H9 (cell line): ENCODE results near the gene ZNF683. TPM values are rescaled to one million over a fixed set of nuclear protein-coding genes. Genes with fewer than 3 reads are reported as not detected.

Experiments
- DNase-seq: peaks from one replicate; pipeline ENCODE4 v3.0.0-alpha.2; 2017
- H2AFZ ChIP-seq: one replicate; pipeline ENCODE4 v1.6.1; 2013; ENCODE audit warnings: mild to moderate bottlenecking, low read length, control low read depth, moderate library complexity
- H2AK5ac ChIP-seq: 2 replicates; pipeline ENCODE4 v1.6.1; 2013; ENCODE audit warnings: low read length, control low read depth, mixed read lengths; ENCODE audit not compliant: insufficient read length
- H2BK120ac ChIP-seq: one replicate; pipeline ENCODE4 v1.6.1; 2013; ENCODE audit warnings: low read depth, mild to moderate bottlenecking, low read length, control low read depth, inconsistent platforms; ENCODE audit not compliant: poor library complexity, severe bottlenecking
- H2BK12ac ChIP-seq: 2 replicates; pipeline ENCODE4 v1.6.1; 2013; ENCODE audit warnings: low read length, control low read depth, mixed read lengths, low read depth; ENCODE audit not compliant: insufficient read length
- H2BK15ac ChIP-seq: 2 replicates; pipeline ENCODE4 v1.6.1; 2013; ENCODE audit warnings: low read depth, low read length, control low read depth
- H2BK20ac ChIP-seq: one replicate; pipeline ENCODE4 v1.6.1; 2013; ENCODE audit warnings: low read depth, mild to moderate bottlenecking, low read length, control low read depth, inconsistent platforms; ENCODE audit not compliant: poor library complexity, severe bottlenecking
- H2BK5ac ChIP-seq: 2 replicates; pipeline ENCODE4 v1.6.1; 2013; ENCODE audit warnings: low read length, control low read depth, mixed read lengths; ENCODE audit not compliant: insufficient read length
- H3K14ac ChIP-seq: 2 replicates; pipeline ENCODE4 v1.6.1; 2013; ENCODE audit warnings: low read length, control low read depth; ENCODE audit not compliant: insufficient read depth
- H3K18ac ChIP-seq: 2 replicates; pipeline ENCODE4 v1.6.1; 2013; ENCODE audit warnings: low read depth, mild to moderate bottlenecking, mixed read lengths, low read length, control low read depth; ENCODE audit not compliant: insufficient read length
- H3K23ac ChIP-seq: 2 replicates; pipeline ENCODE4 v1.6.1; 2013; ENCODE audit warnings: low read length, control low read depth, mixed read lengths, low read depth; ENCODE audit not compliant: insufficient read length
- H3K23me2 ChIP-seq: 2 replicates; pipeline ENCODE4 v1.6.1; 2013; ENCODE audit warnings: low read depth, mild to moderate bottlenecking, mixed read lengths, low read length, control low read depth; ENCODE audit not compliant: insufficient read length, poor library complexity, severe bottlenecking
- H3K27ac ChIP-seq: 2 replicates; pipeline ENCODE4 v1.5.1; 2013; ENCODE audit warnings: low read length, control low read depth, mixed read lengths, low read depth; ENCODE audit not compliant: insufficient read length
- H3K27me3 ChIP-seq: 2 replicates; pipeline ENCODE4 v1.6.1; 2013; ENCODE audit warnings: low read length, control low read depth, inconsistent platforms; ENCODE audit not compliant: insufficient read depth
- H3K4ac ChIP-seq: 2 replicates; pipeline ENCODE4 v1.6.1; 2013; ENCODE audit warnings: low read depth, mild to moderate bottlenecking, control low read depth, inconsistent platforms, low read length, moderate library complexity
- H3K4me1 ChIP-seq: 2 replicates; pipeline ENCODE4 v1.6.1; 2013; ENCODE audit warnings: low read length, control low read depth, inconsistent platforms; ENCODE audit not compliant: insufficient read depth
- H3K4me2 ChIP-seq: 2 replicates; pipeline ENCODE4 v1.6.1; 2013; ENCODE audit warnings: low read length, control low read depth, mixed read lengths; ENCODE audit not compliant: insufficient read length, insufficient read depth
- H3K56ac ChIP-seq: 2 replicates; pipeline ENCODE4 v1.6.1; 2013; ENCODE audit warnings: low read depth, mild to moderate bottlenecking, mixed read lengths, low read length, control low read depth; ENCODE audit not compliant: insufficient read length
- H3K79me1 ChIP-seq: 2 replicates; pipeline ENCODE4 v1.6.1; 2013; ENCODE audit warnings: low read depth, mild to moderate bottlenecking, moderate library complexity, low read length, control low read depth, inconsistent platforms; ENCODE audit not compliant: insufficient read depth, poor library complexity, severe bottlenecking
- H3K79me2 ChIP-seq: 2 replicates; pipeline ENCODE4 v1.6.1; 2013; ENCODE audit warnings: low read length, control low read depth, inconsistent platforms; ENCODE audit not compliant: insufficient read depth
- H3K9ac ChIP-seq: 2 replicates; pipeline ENCODE4 v1.6.1; 2013; ENCODE audit warnings: low read length, control low read depth, mixed read lengths; ENCODE audit not compliant: insufficient read length; ENCODE audit errors: extremely low read depth
- H3K9me3 ChIP-seq: one replicate; pipeline ENCODE4 v1.6.1; 2013; ENCODE audit warnings: low read depth, low read length, inconsistent platforms; ENCODE audit not compliant: control insufficient read depth
- H3T11ph ChIP-seq: one replicate; pipeline ENCODE4 v1.6.1; 2013; ENCODE audit warnings: mild to moderate bottlenecking, low read length, control low read depth, inconsistent platforms
- H4K20me1 ChIP-seq: one replicate; pipeline ENCODE4 v1.6.1; 2013; ENCODE audit not compliant: control insufficient read depth, insufficient read length, insufficient read depth
- H4K5ac ChIP-seq: 2 replicates; pipeline ENCODE4 v1.6.1; 2013; ENCODE audit warnings: low read depth, mild to moderate bottlenecking, mixed read lengths, low read length, control low read depth; ENCODE audit not compliant: insufficient read length
- H4K8ac ChIP-seq: replicated peaks from 2 replicates; pipeline ENCODE4 v1.6.1; 2013; ENCODE audit warnings: low read length, control low read depth, mixed read lengths, low read depth; ENCODE audit not compliant: insufficient read length
- H4K91ac ChIP-seq: 2 replicates; pipeline ENCODE4 v1.6.1; 2013; ENCODE audit warnings: low read depth, mild to moderate bottlenecking, moderate library complexity, mixed read lengths, low read length, control low read depth; ENCODE audit not compliant: insufficient read length
- H3K27ac Mint-ChIP-seq, 3 experiments: 2 replicates in 2 of 3; 3 replicates in 1 of 3; pipeline ENCODE4 v1.8.0; 2020 to 2021; ENCODE audit warnings: mixed read lengths in 3 of 3, mild to moderate bottlenecking in 1 of 3, moderate library complexity in 1 of 3
- H3K27me3 Mint-ChIP-seq: 2 replicates; pipeline ENCODE4 v1.8.0; 2021; ENCODE audit warnings: low read depth, mild to moderate bottlenecking, moderate library complexity, mixed read lengths
- H3K36me3 Mint-ChIP-seq, 3 experiments: 2 replicates in 2 of 3; 3 replicates in 1 of 3; pipeline ENCODE4 v1.8.0; 2020 to 2021; ENCODE audit warnings: low read depth in 3 of 3, mixed read lengths in 3 of 3; ENCODE audit not compliant: insufficient read depth in 1 of 3
- H3K4me1 Mint-ChIP-seq, 2 experiments: 2 replicates each; pipeline ENCODE4 v1.8.0; 2020; ENCODE audit warnings: mixed read lengths in 2 of 2
- H3K4me3 Mint-ChIP-seq, 2 experiments: 2 replicates in 1 of 2; 3 replicates in 1 of 2; pipeline ENCODE4 v1.8.0; 2020 to 2021; ENCODE audit warnings: mild to moderate bottlenecking in 2 of 2, mixed read lengths in 2 of 2, moderate library complexity in 1 of 2
- H3K9me3 Mint-ChIP-seq, 2 experiments: 2 replicates in 1 of 2; 3 replicates in 1 of 2; pipeline ENCODE4 v1.8.0; 2020; ENCODE audit warnings: mild to moderate bottlenecking in 2 of 2, mixed read lengths in 2 of 2, moderate library complexity in 1 of 2
- CTCF ChIP-seq: fragments of 200-600 bp; sonication (generic); conservative IDR thresholded peaks from 3 replicates; pipeline ENCODE4 v1.8.0; 2021; ENCODE audit warnings: antibody characterized with exemption, mild to moderate bottlenecking
- WGBS: extraction: QIAGEN DNeasy Blood & Tissue Kit; methylation state at CpG from one replicate; pipeline ENCODE4 v1.1.7; 2013; ENCODE audit warnings: missing lambda C conversion rate, low lambda C conversion rate, mixed read lengths; ENCODE audit not compliant: insufficient read length; ENCODE audit errors: extremely low coverage; 5-methylcytosine and 5-hydroxymethylcytosine counted together
- total RNA-seq: library from RNA; stranded (reverse); gene quantifications from 2 replicates; pipeline ENCODE4 v1.2.1, GENCODE V29; 2021

The ZNF683 gene
- total RNA-seq, 1 experiment from 2014 or later = not detected

DNA sequence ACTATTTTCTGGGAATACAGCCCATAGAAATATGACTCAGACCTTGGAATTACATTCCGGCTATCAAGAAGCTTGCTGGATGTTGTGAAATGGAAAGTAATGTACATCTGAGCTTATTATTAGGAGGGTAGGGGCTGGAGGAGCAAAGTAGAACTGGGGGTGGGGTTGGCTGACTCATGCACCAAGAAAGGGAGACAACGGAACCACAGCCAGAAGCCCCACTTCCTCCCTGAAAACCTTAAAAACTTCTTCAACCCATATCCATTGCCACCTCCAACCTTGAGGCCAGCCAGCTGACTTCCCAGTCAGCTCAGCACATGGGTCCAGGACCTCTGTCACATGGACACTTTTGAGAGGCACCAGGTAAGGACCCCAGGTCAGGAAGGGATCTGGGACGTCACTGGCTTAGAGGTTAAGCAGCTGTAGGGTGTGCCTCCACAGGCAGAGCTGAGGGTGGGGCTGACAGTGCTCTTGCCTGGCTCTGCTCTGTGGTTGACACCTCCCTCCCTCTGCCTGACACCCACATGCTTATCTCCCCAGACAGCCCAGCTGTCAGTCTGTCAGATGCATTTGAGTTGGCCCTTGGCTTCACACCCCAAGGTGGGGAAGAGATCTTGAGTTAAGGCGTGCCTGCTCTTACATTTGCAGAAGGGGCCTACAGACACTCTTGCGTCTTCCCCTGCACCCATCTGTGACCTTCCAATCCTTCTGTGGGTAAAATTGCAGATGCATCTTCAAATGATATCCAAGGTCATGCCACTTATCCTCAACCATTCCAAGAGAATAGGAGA lies 5.7 kb upstream of the ZNF683 start:
- no peak overlapping the region for H3K27ac ChIP-seq
- no peak overlapping the region for H4K8ac ChIP-seq
- H3K4ac ChIP-seq = no peak overlapping the region
- no peak overlapping the region for H3K14ac ChIP-seq
- no peak for TF ChIP-seq CTCF
- no peak overlapping the region for H3K9ac ChIP-seq
- no peak overlapping the region for H2BK12ac ChIP-seq
- H3K9me3 Mint-ChIP-seq = no peaks in the 10 kb centered on the region
- H3K79me1 ChIP-seq = no peaks in the 10 kb centered on the region
- WGBS = no CpG with 5 or more reads among the region's 5 CpGs
- H4K20me1 ChIP-seq = no peaks in the 10 kb centered on the region
- H4K5ac ChIP-seq = no peak overlapping the region
- no peak overlapping the region for H3K27ac Mint-ChIP-seq
- no peak overlapping the region for H3K23ac ChIP-seq
- H2AFZ ChIP-seq = no peak overlapping the region
- no peak overlapping the region for H2BK120ac ChIP-seq
- no peak for DNase-seq
- peaks cover 12 to 17% of the 10 kb centered on the region in 2 experiments for H3K4me1 Mint-ChIP-seq
- H3K9me3 ChIP-seq = no peaks in the 10 kb centered on the region
- H3K56ac ChIP-seq = no peak overlapping the region
- H3K27me3 ChIP-seq = no peaks in the 10 kb centered on the region; the same call in 1 of the 2 replicates
- no peak overlapping the region for H2BK15ac ChIP-seq
- H3K23me2 ChIP-seq = no peaks in the 10 kb centered on the region
- no peak overlapping the region for H3K4me3 Mint-ChIP-seq
- H3K79me2 ChIP-seq = no peaks in the 10 kb centered on the region
- no peak overlapping the region for H2AK5ac ChIP-seq
- H4K91ac ChIP-seq = no peak overlapping the region
- H3K4me1 ChIP-seq = no peaks in the 10 kb centered on the region
- H3K18ac ChIP-seq = no peak overlapping the region
- no peak overlapping the region for H2BK20ac ChIP-seq
- H3T11ph ChIP-seq = no peak overlapping the region
- no peak overlapping the region for H2BK5ac ChIP-seq
- H3K4me2 ChIP-seq = no peak overlapping the region
- no peaks in the 10 kb centered on the region for H3K36me3 Mint-ChIP-seq
- H3K27me3 Mint-ChIP-seq = no peaks in the 10 kb centered on the region
